SKM-1 treated with dmso at 0.1 percent for 144 hours (cell line): ENCODE measurements around the gene APCDD1L.

Experiments
- DNase-seq: peaks from one replicate; lab custom pipeline; 2025; ENCODE audit not compliant: unreplicated experiment; lab: John Stamatoyannopoulos, UW

APCDD1L gene

DNA sequence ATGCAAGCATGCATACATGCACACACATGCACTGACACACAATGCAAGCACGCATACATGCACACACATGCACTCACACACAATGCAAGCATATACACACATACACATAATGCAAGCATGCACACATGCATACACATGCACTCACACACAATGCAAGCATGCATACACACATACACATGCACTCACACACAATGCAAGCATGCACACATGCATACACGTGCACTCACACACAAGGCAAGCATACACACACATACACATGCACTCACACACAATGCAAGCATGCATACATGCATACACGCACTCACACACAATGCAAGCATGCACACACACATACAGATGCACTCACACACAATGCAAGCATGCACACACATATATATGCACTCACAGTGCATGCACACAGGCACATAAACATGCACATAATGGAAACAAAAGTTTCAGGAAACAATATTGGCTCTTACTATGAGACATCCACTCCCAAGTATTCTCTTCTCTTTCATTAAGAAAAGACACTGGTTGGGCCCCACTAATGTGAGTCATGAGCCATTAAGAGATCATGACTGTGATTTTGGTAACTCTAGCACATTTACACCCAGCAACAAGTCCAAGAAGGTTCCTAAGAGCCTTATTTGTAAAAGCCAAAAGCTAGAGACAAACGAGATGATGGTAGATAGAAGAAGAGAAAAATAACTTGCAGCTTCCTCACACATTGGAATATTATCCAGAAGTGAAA lies 22.2 kb downstream of the APCDD1L start:
- DNase-seq: no peak

DNA sequence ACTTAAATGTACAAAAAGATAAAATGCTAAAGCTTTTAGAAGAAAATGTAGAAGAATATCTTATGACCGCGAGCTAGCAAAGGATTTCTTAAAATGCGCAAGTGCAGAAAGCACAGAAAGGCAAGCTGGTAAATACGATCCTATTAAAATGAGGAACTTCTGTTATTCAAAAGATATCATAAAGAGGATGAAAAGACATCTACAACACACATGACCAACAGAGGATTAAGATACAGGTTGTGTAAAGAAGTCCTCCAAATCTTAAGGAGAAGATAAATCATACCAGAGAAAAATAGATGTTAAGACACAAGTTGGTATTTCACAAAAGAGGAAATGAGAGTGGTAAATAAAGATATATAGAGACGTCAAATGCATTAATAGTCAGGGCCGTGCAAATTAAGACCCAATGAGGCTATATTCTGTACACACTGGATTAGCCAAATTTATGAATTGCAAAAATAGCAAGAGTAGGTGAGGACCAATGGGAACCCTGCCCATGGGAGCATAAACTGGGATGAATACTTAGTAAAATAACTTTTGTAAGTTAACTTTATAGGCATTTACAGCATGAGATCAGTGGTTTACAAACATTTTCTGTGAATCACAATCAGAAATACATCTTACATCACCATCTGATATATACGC lies 23.0 kb downstream of the APCDD1L start:
- no peak for DNase-seq

GRCh38 chr20:58486207-58486606 lies 29.0 kb downstream of the APCDD1L start:
- no peak for DNase-seq

- no peak for DNase-seq
Observed at GRCh38 chr20:58485393-58485792, 29.8 kb downstream of the APCDD1L start.

- DNase-seq: no peak
Observed at GRCh38 chr20:58483470-58483869, 31.7 kb downstream of the APCDD1L start.

DNA sequence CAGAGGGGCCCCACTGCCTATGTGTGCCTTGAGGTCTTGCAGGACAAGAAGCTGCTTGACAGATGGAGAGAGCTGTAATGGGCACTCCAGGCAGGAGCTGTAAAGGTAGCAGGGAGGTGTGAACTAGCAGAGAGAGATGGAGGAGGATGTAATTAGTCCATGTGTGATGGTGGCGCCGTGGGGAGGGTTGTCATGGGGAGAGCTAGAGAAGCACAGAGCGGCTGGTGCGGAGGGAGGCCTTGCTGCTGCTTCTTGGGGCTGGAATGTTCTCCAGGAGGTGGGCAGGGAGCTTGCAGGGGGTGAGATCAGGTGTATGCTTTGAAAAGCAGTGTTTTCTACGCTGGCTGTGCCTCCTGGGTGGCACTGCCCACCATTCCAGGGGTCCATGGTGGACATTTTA lies 32.1 kb downstream of the APCDD1L start:
- DNase-seq: no peak

DNA sequence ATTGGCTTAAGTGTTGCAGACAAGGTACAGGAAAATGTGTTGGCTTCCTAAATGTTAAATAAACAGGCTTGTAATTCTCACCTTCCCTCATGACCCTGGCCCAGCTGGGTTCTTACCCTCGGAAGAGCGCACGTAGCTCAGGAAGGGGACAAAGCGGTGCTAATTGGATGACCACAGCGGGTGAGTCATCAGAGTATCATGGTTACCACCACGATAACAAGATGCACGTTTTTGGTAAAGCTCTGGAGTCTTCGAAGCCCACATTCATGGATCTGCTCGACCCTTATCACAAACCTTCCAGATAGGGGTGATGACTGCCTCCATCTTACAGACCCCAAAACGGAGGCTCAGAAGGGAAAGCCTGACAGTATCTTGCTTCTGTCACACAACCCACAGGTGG lies 32.8 kb downstream of the APCDD1L start:
- no peak for DNase-seq

DNA sequence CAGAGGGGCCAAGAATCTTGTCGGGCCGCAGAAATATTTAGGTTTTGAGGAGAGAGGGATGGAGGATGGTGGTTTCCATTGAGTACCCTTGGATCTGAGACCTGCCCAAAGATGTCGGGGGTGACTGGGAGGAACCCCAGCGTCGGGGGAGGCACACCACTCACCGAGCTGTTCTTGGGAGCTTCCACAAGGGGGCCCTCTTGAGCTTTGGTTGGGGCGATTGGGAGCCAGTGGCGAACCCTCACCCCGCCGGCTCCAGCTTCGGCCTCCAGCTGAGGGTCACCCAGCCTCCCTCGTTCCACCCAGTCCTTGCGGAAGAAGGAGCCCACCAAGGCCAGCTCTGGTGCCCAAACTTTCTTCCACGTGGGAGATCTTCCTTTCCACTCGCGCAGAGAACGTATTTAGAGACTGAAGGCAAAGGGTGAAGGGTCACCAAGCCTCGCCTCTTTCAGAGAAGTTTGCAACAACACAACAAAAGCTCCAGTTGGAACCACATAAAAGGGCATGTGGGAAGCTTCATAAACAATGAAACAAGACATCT lies 33.6 kb downstream of the APCDD1L start:
- no peak for DNase-seq

GRCh38 chr20:58480551-58481336 lies 34.5 kb downstream of the APCDD1L start:
- DNase-seq: no peak

DNA sequence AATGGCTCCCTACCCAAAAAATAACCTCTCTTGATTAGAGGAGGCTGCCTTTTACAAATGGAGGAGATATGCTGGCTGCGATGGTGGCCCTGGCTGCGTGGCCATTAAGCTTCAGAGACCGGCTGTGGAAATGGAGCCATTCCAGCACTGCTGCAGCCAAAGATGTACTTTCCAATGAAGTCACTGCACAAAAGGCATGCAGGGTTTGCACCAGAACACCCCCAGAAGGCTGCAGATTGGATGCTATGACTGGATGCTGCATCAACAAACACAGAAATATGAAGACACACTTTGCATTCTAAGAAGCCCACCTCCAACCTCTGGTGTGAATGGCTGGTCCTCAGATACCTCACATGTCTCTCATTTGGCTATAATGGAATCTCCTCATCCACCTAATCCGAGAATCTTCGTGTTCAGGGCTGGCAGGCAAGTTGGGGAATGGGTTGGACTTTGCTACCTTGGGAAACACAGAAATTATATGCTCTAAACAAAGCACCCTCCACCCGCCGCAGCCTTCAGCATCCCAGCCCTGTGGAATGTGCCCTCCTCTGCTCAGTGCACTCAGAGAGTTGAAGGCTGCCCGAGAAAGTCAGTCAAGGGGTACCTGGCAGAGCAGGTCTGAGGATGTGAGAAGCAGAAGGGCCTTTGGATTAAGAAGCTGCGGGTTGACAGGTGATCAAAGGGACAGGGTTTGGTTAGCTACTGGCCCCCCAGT lies 35.3 kb downstream of the APCDD1L start:
- DNase-seq: no peak

- no peak for DNase-seq
Observed at GRCh38 chr20:58478141-58478805, 36.9 kb downstream of the APCDD1L start.

- DNase-seq: no peak
Observed at GRCh38 chr20:58475466-58475865, 39.7 kb downstream of the APCDD1L start.

- no peak for DNase-seq
Observed at GRCh38 chr20:58473453-58474425, 41.5 kb downstream of the APCDD1L start.

GRCh38 chr20:58472273-58473018 lies 42.8 kb downstream of the APCDD1L start:
- DNase-seq: no peak

GRCh38 chr20:58471193-58472164 lies 43.7 kb downstream of the APCDD1L start:
- no peak for DNase-seq

DNA sequence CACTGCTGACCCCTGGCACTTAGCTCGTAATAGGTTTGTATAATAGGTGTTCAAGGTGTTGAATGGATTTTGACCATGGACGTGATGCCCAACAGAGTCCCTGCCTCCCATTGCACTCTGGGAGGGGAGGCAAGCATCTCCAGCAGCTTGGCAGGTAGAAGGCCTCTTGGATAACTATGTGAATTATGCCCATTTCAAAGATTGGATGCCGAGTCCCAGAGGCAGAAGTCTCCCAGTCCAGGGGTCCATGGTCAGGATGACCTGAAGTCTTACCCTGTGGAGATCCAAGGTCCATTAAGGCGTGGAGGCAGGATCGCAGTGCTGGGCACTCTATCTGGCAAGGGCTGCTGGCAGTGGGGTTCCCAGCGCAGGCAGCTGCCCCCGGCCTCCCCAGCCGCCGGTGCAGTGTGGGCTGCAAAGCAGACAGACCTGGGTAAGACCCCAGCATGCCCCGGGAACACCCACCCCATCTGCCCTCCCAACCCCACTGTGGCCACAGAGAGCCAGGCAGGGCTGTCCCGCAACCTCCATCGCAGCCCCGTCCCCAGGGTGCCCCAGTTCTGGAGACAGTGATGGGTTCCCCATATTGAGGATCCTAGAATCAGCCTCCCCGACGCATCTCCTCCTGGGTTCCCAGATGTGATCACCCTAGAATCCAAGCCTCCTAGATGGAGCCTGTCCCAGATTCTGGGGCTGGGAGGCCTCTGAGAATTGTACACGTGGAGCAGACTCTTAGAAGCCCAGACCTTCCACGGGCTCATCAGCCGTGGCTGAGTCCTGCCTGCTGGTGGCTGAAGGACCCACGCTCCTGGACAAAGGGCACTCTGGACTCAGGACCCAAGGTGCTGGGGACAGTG lies 44.6 kb downstream of the APCDD1L start:
- no peak for DNase-seq

DNA sequence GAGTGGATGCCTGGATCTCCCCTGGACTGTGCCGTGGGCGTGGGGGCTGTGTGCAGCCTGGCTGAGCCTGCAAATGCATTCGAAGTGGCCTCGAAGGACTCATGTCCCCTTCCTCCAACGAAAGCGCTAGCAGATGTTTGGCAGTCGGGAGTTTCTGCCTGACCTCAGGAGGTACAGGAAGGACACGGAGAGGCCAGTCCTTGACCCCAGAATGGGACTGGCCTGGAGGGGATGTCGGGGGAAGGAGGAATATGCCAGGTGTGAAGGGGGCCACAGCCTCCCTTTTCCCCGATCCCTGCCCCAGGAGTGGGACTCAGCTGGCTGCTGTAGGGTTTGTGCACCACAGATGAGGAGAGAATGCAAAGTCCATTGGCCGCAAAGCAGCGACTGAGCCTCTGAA lies 45.6 kb downstream of the APCDD1L start:
- DNase-seq: no peak
